GM19463 (cell line): ENCODE measurements around the gene SLC4A9.
"Not testable (repeated sequence)": the region's sequence is repeated elsewhere in the genome, so short reads cannot be mapped to it uniquely, and the experiment has no call there.

ENCODE experiments used
- ATAC-seq: cut with Tn5 transposase; IDR thresholded peaks from one replicate; pipeline ENCODE4 v1.9.1; 2021; ENCODE audit warnings: mild to moderate bottlenecking, moderate library complexity; ENCODE audit not compliant: unreplicated experiment

Gene SLC4A9

DNA sequence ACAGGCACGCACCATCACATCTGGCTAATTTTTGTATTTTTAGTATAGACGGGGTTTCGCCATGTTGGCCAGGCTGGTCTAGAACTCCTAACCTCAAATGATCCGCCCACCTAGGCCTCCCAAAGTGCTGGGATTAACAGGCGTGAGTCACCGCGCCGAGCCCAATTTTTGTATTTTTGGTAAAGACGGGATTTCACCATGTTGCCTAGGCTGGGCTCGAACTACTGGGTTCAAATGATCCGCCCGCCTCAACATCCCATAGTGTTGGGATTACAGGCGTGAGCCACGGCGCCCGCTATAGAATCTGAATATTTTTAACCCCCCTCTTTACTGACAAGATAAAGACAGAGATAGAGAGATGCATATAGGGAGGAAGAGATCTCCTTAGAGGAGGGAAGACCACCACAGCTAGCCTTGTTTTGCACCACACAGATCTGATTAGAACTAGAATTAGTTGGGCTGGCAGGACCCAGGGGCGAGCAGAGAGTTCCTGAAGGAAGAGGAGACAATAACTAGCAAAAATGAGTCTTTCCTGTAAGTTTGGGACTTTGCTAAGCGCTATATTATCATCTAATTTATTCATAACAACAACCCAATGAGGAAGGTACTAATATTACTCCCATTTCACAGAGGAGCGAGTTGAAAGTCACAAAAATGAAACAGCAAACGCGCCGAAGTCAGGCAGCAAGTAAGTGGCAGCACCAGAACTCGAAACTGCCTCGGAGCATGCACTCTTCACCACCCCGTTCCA is 40.2 kb downstream of the SLC4A9 start:
- ATAC-seq = peak; percentile 0

DNA sequence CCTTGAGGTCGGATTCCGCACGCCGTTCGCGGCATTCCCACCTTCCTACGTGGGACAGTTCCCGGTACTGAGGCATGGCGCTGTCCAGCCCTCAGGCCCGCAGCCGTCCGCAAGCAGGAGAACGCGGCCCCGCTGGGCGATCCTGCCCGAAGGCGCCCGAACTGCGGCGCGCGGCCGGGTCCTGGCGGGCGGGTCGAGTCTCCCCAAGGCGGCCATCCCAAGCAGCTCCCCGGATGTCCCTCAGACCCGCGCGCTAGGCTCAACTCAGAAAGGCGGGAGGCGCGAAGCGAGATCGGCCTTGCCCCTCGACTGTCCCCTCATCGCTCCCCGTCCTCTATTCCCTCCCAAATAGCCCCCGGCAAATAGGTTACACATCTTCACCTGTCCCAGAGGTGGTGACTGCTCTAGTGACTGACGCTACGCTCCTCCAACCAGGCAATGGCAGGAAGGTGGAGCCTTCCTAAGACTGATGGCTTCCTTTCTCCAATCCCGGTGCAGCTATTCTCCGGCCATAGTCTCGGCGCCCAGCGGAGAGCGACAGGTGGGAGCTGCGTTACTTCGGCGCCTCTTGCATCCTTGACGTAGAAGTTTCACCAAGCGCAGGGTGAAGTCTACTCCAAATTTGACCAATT is 40.9 kb downstream of the SLC4A9 start:
- peak; percentile 54 for ATAC-seq

DNA sequence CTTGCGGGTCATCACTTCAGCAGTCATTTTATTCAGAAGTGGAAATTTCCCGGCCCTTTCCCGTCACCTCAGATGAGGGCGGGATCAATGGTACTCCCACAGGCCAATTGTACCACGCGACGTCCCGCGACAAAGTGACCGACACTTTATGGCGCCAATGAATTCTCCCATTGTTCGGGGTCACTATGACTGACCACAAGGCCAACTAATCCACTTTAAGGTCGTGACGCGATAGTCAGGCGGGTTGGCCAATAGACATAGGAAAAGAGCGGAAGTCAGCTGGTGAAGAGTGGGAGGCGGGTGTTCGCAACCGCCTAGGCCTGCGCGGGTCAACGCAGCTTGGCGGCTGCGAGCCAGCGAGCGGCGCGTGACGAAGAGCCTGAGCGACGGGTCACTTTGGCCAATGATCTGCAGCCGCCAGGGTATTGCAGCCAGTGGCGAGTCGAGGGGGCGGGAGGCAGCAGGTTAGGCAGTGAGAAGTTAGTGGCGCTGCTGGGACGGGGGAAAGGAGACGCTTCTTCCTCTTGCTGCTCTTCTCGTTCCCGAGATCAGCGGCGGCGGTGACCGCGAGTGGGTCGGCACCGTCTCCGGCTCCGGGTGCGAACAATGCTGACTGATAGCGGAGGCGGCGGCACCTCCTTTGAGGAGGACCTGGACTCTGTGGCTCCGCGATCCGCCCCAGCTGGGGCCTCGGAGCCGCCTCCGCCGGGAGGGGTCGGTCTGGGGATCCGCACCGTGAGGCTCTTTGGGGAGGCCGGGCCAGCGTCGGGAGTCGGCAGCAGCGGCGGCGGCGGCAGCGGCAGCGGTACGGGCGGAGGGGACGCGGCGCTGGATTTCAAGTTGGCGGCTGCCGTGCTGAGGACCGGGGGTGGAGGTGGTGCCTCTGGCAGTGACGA is 41.6 kb downstream of the SLC4A9 start, which contains the start of gene ANKHD1:
ANKHD1 (plus strand) TSS at position 472 of the 896 bp plus-strand sequence; CDS start at position 607, 135 bp downstream.
- ATAC-seq = peak; percentile 80

DNA sequence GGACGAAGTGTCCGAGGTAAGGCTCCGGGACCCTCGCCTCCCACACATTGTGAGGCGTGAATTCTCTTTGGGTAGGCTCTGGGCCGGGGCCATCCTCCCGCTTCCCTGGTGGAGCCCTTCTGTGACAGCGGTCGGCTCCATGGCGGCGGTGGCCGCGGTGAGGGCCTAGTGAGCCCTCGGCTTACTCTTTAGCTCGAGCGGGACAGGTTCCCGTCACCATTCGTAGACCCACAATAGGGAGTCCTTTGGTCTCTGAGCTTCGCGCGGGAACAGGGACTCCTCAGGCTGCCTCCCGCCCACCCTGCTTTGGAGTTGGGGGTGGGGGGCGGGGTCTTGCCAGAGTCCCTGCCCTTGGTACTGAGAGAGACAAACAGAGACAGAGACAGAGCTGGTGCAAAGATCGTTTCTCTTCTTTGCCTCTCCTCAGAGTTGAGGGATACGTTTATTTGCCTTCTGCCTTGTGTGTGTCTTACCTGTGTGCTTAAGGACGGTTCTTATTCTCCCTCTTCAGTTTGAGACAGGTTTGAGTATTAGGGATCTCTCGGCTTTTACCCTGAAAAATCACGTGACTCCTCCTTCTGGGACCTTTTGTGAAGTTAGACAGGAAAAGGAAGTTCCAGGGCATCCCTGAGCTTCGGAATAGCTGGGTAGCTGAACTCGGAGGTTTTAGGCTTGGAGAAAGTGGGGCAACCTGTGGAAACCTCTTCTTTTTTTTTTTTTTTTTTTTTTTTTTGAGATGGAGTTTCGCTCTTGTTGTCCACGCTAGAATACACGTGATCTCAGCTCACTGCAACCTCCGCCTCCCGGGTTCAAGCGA is 42.5 kb downstream of the SLC4A9 start:
- ATAC-seq = no peak

DNA sequence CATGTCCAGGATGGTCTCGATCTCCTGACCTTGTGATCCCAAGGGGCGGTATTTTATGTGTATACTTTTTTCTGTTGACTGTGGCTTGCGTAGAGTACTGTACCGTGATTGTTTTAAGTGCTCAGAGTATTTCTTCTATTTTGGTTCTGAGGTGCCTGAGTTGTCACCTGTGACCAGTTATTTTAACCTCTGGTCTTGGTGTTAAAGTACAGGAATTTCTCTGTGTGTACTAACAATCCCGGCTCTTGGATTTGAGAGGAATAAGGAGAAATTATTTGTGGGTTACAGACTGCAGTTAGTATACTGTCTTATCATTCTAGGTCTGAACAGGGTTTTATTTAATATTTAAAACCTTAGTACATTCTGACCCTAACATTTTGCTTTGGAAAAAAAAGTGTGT is 43.6 kb downstream of the SLC4A9 start:
- no peak for ATAC-seq

DNA sequence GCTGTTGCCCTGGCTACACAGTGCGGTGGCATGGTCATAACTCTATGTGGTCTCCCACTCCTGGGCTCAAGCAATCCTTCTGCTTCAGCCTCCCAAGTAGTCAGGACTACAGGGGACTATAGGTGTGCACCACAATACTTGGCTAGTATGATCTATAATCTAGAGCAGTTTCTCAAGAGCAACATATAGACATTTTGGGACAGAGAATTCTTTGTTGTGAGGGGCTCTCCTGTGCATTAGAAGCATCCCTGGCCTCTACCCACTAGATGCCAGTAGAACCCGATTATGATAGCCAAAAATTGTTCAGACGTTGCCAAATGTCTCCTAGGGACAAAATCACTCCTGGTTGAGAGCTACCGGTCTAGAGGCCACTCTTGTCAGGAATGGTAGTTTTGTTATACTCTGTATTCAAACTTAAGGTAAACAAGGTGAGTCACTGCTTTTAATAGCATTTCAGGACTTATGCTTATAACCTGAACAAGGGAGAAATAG is 48.8 kb downstream of the SLC4A9 start:
- ATAC-seq = no peak

DNA sequence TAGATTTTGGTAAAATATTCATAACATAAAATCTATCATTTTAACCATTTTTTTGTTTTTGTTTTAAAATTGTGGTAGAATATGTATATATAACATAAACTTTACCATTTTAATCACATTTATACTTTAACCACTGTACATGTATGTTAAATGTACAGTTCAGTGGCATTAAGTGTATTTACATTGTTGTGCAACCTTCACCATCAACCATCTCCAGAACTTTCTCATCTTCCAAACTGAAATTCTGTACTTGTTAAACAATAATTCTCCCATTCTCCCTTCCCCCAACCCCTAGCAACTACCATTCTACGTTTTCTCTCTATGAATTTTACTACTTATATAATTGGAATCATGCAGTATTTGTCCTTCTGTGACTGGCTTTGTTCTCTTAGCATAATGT is 53.2 kb downstream of the SLC4A9 start:
- no peak for ATAC-seq

DNA sequence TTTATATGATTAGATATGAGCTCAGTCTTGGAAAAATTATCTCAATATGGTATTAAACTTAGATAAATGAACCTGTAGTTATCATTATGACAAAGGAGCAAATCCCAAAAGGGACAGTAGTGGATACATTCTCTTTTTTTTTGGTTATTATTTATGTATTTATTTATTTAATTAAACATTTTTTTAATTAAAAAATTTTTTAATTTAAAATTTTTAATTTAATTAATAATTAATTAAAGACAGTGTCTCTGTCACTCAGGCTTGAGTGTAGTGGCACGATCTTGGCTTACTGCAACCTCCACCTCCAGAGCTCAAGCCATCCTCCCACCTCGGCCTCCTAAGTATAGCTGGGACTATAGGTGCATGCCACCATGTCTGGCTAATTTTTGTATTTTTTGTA is 57.2 kb downstream of the SLC4A9 start:
- ATAC-seq = no peak

DNA sequence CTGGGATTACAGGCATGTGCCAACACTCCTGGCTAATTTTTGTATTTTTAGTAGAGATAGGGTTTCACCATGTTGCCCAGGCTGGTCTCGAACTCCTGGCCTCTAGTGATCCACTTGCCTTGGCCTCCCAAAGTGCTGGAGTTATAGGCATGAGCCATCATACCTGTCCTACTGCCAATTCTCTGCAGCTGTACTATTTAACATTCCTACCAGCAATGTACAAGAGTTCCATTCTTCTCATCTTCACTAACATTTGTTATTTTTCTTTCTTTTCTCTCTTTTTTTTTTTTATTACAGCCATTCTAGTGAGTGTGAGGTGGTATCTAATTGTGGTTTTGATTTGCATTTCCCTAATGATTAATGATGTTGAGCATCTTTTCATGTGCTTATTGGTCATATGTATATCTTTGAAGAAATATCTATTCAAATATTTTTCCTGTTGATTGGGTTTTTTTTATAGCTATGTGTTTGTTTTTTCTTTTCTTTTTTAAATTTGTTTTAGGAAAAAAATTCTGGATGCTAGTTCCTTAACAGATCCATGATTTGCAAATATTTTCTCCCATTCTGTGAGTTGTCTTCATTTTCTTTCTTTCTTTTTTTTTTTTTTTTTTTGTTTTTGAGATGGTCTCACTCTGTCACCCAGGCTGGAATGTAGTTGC is 59.0 kb downstream of the SLC4A9 start:
- ATAC-seq = no peak

DNA sequence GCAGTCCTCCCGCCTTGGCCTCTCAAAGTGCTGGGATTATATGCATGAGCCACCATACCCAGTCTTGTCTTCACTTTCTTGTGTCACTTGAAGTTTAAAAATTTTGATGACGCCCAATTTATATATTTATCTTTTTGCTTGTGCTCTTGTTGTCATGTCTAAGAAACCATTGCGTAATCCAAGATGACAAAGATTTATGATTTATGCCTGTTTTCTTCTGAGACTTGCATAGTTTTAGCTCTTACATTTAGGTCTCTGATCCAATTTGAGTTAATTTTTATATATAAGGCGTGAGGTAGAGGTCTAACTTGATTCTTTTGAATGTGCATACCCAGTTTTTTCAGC is 60.2 kb downstream of the SLC4A9 start:
- no peak for ATAC-seq

DNA sequence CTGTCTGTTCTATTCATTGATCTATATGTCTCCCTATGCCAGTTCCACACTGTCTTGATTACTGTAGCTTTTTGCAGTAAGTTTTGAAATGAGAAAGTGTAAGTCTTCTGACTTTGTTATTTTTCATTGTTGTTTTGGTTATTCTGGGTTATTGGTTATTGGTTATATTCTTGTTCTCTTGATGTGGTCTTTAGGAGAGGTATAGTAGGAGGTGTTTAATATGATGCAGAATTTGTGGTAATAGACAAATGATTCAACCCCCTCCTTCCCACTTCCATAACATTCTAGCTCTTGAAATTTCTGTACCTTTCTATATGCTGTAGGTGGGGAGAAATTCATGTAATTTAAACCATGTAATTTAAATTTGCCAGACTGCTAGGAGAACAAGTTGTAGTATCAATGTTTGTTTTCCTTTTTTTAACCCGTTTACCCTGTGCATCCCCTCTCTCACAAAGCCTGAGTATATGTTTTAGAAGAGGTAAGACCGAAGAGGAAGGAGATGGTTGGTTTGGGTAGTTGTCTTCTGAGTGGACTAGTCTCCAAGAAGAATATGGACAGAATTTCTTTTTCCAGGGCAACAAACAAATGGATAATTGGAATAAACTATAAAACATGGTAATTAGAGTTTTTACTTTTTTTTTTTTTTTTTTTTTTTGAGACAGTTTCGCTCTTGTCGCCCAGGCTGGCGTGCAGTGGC is 60.8 kb downstream of the SLC4A9 start:
- no peak for ATAC-seq

DNA sequence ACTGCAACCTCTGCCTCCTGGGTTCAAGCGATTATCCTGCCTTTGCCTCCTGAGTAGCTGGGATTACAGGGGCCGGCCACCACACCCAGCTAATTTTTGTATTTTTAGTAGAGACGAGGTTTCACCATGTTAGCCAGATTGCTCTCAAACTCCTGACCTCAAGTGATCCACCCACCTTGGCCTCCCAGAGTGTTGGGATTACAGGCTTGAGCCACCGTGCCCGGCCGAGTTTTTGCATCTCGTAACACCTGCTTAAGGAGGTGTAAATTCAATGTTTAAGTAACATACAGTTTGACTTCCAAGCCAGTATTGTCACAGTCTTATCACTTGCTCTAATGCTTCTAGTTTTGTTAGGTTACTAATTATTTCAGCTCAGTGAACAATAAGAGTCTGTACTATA is 61.4 kb downstream of the SLC4A9 start:
- ATAC-seq = not testable (repeated sequence)

DNA sequence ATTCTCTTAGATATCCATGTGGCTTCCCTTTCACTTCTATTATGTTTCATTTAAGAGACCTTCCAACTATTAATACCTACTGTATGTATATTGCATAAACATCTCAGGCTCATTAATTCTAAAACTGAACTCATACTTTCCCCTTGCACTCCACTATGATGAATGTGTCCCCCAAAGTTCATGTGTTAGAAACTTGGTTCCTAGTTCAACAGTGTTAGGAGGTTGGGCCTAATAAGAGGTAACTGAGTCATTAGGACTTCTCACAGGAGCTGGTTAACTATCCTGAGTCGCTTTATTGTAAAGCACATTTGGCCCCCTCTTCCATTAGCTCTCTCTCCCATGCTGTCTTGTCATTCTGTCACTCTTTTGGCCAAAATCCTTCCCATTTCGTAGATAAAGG is 63.6 kb downstream of the SLC4A9 start:
- no peak for ATAC-seq

DNA sequence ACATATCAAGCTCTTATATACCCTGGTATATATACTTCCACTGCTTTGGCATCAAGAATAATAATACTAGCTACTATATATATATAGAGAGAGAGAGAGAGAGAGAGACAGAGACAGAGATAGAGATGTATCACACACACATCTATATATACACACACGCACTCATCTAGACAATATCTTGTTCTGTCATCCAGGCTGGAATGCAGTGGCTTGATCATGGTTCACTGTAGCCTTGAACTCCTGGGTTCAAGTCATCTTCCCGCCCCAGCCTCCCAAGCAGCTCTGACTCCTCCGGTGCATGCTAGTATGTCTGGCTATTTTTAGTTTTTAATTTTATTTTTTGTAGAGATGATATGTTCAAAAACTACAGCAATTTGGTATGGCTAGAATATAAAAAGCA is 64.1 kb downstream of the SLC4A9 start:
- no peak for ATAC-seq
